ENCODE results near the gene GPRC5D.

Gene GPRC5D

DNA sequence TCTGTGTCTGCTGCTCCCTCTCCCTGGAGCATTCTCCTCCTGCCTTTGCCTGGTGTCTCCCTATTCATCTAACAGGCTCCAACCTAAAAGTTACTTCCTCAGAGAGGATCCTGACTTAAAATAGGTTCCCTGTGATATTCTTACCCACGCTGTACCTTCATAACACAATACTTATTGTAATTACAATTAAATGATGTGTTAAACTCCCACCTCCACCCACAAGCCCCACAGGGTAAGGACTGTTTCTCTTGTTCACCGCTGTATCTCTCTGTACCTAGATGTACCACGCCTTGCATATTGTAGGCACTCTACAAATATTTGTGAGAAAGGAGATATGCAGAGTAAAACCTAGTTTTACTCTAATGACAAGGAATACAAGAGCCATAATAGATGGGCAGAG lies 43.1 kb upstream of the GPRC5D start:
- DNase-seq (ENCODE audit: low read depth in 1 of 2, low spot score in 1 of 2): no peak
- TF ChIP-seq POLR2AphosphoS5 (IDR thresholded peaks at IDR 0.05; ENCODE audit: low read depth) (no peak), SPI1 (IDR thresholded peaks at IDR 0.05; ENCODE audit: borderline replicate concordance, low read depth) (no peak), GABPA (IDR thresholded peaks at IDR 0.05; ENCODE audit: low read depth) (no peak)
- TF ChIP-seq, protein P1, sequence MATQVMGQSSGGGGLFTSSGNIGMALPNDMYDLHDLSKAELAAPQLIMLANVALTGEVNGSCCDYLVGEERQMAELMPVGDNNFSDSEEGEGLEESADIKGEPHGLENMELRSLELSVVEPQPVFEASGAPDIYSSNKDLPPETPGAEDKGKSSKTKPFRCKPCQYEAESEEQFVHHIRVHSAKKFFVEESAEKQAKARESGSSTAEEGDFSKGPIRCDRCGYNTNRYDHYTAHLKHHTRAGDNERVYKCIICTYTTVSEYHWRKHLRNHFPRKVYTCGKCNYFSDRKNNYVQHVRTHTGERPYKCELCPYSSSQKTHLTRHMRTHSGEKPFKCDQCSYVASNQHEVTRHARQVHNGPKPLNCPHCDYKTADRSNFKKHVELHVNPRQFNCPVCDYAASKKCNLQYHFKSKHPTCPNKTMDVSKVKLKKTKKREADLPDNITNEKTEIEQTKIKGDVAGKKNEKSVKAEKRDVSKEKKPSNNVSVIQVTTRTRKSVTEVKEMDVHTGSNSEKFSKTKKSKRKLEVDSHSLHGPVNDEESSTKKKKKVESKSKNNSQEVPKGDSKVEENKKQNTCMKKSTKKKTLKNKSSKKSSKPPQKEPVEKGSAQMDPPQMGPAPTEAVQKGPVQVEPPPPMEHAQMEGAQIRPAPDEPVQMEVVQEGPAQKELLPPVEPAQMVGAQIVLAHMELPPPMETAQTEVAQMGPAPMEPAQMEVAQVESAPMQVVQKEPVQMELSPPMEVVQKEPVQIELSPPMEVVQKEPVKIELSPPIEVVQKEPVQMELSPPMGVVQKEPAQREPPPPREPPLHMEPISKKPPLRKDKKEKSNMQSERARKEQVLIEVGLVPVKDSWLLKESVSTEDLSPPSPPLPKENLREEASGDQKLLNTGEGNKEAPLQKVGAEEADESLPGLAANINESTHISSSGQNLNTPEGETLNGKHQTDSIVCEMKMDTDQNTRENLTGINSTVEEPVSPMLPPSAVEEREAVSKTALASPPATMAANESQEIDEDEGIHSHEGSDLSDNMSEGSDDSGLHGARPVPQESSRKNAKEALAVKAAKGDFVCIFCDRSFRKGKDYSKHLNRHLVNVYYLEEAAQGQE (IDR thresholded peaks at IDR 0.05; ENCODE audit: insufficient replicate concordance, low read depth): no peak
- TF ChIP-seq, protein P2, sequence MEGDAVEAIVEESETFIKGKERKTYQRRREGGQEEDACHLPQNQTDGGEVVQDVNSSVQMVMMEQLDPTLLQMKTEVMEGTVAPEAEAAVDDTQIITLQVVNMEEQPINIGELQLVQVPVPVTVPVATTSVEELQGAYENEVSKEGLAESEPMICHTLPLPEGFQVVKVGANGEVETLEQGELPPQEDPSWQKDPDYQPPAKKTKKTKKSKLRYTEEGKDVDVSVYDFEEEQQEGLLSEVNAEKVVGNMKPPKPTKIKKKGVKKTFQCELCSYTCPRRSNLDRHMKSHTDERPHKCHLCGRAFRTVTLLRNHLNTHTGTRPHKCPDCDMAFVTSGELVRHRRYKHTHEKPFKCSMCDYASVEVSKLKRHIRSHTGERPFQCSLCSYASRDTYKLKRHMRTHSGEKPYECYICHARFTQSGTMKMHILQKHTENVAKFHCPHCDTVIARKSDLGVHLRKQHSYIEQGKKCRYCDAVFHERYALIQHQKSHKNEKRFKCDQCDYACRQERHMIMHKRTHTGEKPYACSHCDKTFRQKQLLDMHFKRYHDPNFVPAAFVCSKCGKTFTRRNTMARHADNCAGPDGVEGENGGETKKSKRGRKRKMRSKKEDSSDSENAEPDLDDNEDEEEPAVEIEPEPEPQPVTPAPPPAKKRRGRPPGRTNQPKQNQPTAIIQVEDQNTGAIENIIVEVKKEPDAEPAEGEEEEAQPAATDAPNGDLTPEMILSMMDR (IDR thresholded peaks at IDR 0.05; ENCODE audit: insufficient read depth, low read length): no peak
- Histone ChIP-seq H3K4me3 (replicated peaks; ENCODE audit: insufficient read depth, low read length) (no peak overlapping the region), H3K27me3 (ENCODE audit: insufficient read depth, poor library complexity, severe bottlenecking) (no peaks in the 10 kb centered on the region), H3K27ac (replicated peaks) (no peak overlapping the region)

DNA sequence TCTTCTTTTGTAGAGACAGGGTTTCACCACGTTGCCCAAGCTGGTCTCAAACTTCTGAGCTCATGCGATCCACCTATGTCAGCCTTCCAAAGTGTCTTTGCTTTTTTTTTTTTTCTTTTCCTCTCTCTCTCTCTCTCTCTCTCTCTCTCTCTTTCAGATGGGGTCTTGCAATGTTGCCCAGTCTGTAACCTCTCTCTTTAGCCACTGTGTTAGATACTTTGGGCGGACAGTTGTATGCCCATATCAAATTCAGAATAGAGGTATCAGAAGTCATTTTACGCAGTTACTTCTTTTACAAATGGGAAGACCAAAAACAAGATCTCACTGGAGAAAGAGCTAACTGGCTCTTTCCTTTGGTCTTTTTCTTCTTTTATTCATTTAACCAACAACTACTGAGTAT lies 41.4 kb upstream of the GPRC5D start:
- no peak for DNase-seq (ENCODE audit: low read depth in 1 of 2, low spot score in 1 of 2)
- Histone ChIP-seq H3K4me3 (replicated peaks; ENCODE audit: insufficient read depth, low read length) (no peak overlapping the region), H3K27ac (replicated peaks) (no peak overlapping the region), H3K27me3 (ENCODE audit: insufficient read depth, poor library complexity, severe bottlenecking) (no peaks in the 10 kb centered on the region)
- TF ChIP-seq, protein P2 (IDR thresholded peaks at IDR 0.05; ENCODE audit: insufficient read depth, low read length): no peak
- TF ChIP-seq GABPA (IDR thresholded peaks at IDR 0.05; ENCODE audit: low read depth) (no peak), SPI1 (IDR thresholded peaks at IDR 0.05; ENCODE audit: borderline replicate concordance, low read depth) (no peak), POLR2AphosphoS5 (IDR thresholded peaks at IDR 0.05; ENCODE audit: low read depth) (no peak)
- TF ChIP-seq, protein P1 (IDR thresholded peaks at IDR 0.05; ENCODE audit: insufficient replicate concordance, low read depth): no peak

DNA sequence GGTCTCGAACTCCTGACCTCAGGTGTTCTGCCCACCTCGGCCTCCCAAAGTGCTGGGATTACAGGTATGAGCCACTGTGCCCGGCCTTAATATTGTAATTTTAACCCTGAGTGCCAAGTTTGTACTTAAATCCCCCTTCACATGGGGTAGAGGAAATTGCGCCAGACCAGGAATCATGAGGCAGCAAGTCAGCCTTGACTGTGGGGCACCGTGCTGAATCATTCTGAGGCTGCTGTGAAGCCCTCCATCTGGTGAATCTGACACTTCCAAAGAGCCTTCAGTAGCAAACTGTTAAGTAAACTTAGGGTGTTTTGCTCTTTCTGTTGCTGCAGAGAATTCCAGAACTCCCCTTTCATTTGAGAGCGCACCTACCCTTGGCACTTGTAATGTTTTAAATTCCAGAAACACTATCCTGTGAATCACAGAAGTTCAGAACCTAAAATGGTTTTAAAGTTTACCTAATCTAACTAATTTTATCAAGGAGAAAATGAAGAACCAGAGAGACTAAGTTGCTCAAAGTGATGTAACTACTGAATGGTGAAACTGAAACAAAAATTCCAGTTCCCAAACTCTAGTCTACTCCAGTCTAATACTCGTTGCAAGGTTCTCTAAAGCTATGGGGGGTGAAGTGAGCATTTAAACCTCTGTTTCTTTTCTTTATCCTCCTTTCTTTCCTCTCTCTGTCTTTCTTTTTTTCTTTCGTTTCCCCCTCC lies 40.6 kb upstream of the GPRC5D start:
- no peaks in the 10 kb centered on the region for H3K27me3 ChIP-seq (ENCODE audit: insufficient read depth, poor library complexity, severe bottlenecking)
- peak overlapping the region; percentile 21 for H3K27ac ChIP-seq (replicated peaks)
- DNase-seq (ENCODE audit: low read depth in 1 of 2, low spot score in 1 of 2): peak in 1 of 2 experiments; percentile 47
- TF ChIP-seq, protein P2 (IDR thresholded peaks at IDR 0.05; ENCODE audit: insufficient read depth, low read length): no peak
- no peak for TF ChIP-seq GABPA (IDR thresholded peaks at IDR 0.05; ENCODE audit: low read depth)
- TF ChIP-seq SPI1 (IDR thresholded peaks at IDR 0.05; ENCODE audit: borderline replicate concordance, low read depth): no peak
- TF ChIP-seq, protein P1 (IDR thresholded peaks at IDR 0.05; ENCODE audit: insufficient replicate concordance, low read depth): no peak
- no peak for TF ChIP-seq POLR2AphosphoS5 (IDR thresholded peaks at IDR 0.05; ENCODE audit: low read depth)
- no peak overlapping the region; the same call in 1 of the 2 replicates for H3K4me3 ChIP-seq (replicated peaks; ENCODE audit: insufficient read depth, low read length)
